ENCODE measurements around the gene CCDC39. TPM values are rescaled to one million over a fixed set of nuclear protein-coding genes. Genes with fewer than 3 reads are reported as not detected.

Gene CCDC39
- total RNA-seq, 1 experiment from 2014 or later: 0.79 TPM

GRCh38 chr3:180698760-180699270 is 19.5 kb upstream of the CCDC39 start:
- Histone ChIP-seq H3K4me2 (ENCODE audit: insufficient read depth, insufficient read length, low read length) (no peak overlapping the region), H3K9me3 (ENCODE audit: control insufficient read depth, low read depth, low read length) (peaks cover 3% of the 10 kb centered on the region), H2BK12ac (ENCODE audit: insufficient read length, low read depth, low read length) (no peak overlapping the region), H3K23me2 (ENCODE audit: insufficient read length, low read depth, low read length, poor library complexity, severe bottlenecking) (no peaks in the 10 kb centered on the region), H3K79me1 (ENCODE audit: insufficient read depth, low read depth, low read length, poor library complexity, severe bottlenecking) (no peaks in the 10 kb centered on the region), H3K4ac (ENCODE audit: low read depth, low read length) (no peak overlapping the region), H3K27ac (ENCODE audit: insufficient read length, low read depth, low read length) (no peak overlapping the region), H3K56ac (ENCODE audit: insufficient read length, low read depth, low read length) (no peak overlapping the region), H4K91ac (ENCODE audit: insufficient read length, low read depth, low read length) (no peak overlapping the region), H4K5ac (ENCODE audit: insufficient read length, low read depth, low read length) (no peak overlapping the region), H3T11ph (ENCODE audit: low read length) (no peak overlapping the region), H3K23ac (ENCODE audit: insufficient read length, low read depth, low read length) (no peak overlapping the region), H2BK120ac (ENCODE audit: low read depth, low read length, poor library complexity, severe bottlenecking) (no peak overlapping the region), H2BK20ac (ENCODE audit: low read depth, low read length, poor library complexity, severe bottlenecking) (no peak overlapping the region), H3K27me3 (ENCODE audit: insufficient read depth, low read length) (no peaks in the 10 kb centered on the region), H2AFZ (ENCODE audit: low read length) (no peak overlapping the region), H3K14ac (ENCODE audit: insufficient read depth, low read length) (no peak overlapping the region; the same call in 1 of the 2 replicates), H3K18ac (ENCODE audit: insufficient read length, low read depth, low read length) (no peak overlapping the region), H3K79me2 (ENCODE audit: insufficient read depth, low read length) (no peaks in the 10 kb centered on the region), H2BK5ac (ENCODE audit: insufficient read length, low read length) (no peak overlapping the region), H2AK5ac (ENCODE audit: insufficient read length, low read length) (no peak overlapping the region), H3K4me1 (ENCODE audit: insufficient read depth, low read length) (no peaks in the 10 kb centered on the region), H3K9ac (ENCODE audit: extremely low read depth, insufficient read length, low read length) (no peak overlapping the region), H4K8ac (replicated peaks; ENCODE audit: insufficient read length, low read depth, low read length) (no peak overlapping the region), H2BK15ac (ENCODE audit: low read depth, low read length) (no peak overlapping the region), H4K20me1 (ENCODE audit: control insufficient read depth, insufficient read depth, insufficient read length) (no peaks in the 10 kb centered on the region)
- Mint-ChIP-seq H3K4me3 (no peak overlapping the region), H3K27ac (no peak overlapping the region; a peak in 2 of 7 replicates), H3K27me3 (ENCODE audit: low read depth) (no peaks in the 10 kb centered on the region), H3K36me3 (ENCODE audit: insufficient read depth in 1 of 3, low read depth in 3 of 3) (peaks cover 3 to 15% (median 5%) of the 10 kb centered on the region in 3 experiments; a peak in 6 of 7 replicates), H3K4me1 (no peaks in the 10 kb centered on the region), H3K9me3 (peaks cover 10 to 13% of the 10 kb centered on the region in 2 experiments)
- TF ChIP-seq CTCF (conservative IDR thresholded peaks at IDR 0.05): no peak
- WGBS (ENCODE audit: extremely low coverage, insufficient read length, low lambda C conversion rate): no CpG with 5 or more reads among the region's 3 CpGs
- no peak for DNase-seq

Data from H9 (cell line).